Heart right ventricle (tissue), 16 donors: ENCODE results near the gene ZBTB39. TPM values are rescaled to one million over a fixed set of nuclear protein-coding genes. Genes with fewer than 3 reads are reported as not detected.
"Not testable (repeated sequence)": the region's sequence is repeated elsewhere in the genome, so short reads cannot be mapped to it uniquely, and the experiment has no call there.

Experiments used
- ATAC-seq, 8 donors: fragments of 200-7000 bp; cut with Tn5 transposase; one replicate each; pipeline ENCODE4 v1.9.1; 2020; ENCODE audit warnings: mild to moderate bottlenecking in 8 of 8, moderate library complexity in 8 of 8, moderate number of reproducible peaks in 1 of 8
- DNase-seq, 2 donors: peaks; one replicate each; pipeline ENCODE4 v3.0.0-alpha.2; 2020
- H3K27ac ChIP-seq, 10 donors: fragments of 200-600 bp; sonication (generic) in 2 of 10; one replicate each; pipeline versions ENCODE4 v1.5.0 to v1.8.0; 2020 to 2022; ENCODE audit warnings: mild to moderate bottlenecking in 3 of 10
- H3K27me3 ChIP-seq, 7 donors: fragments of 200-600 bp; one replicate each; pipeline ENCODE4 v1.8.0; 2021 to 2022; ENCODE audit warnings: mild to moderate bottlenecking in 2 of 7
- H3K36me3 ChIP-seq, 9 donors: fragments of 200-600 bp; sonication (generic) in 1 of 9; one replicate each; pipeline versions ENCODE4 v1.5.0 to v1.8.0; 2020 to 2022; ENCODE audit warnings: mild to moderate bottlenecking in 2 of 9
- H3K4me1 ChIP-seq, 9 donors: fragments of 200-600 bp; sonication (generic) in 1 of 9; one replicate each; pipeline versions ENCODE4 v1.5.0 to v1.8.0; 2020 to 2022; ENCODE audit warnings: mild to moderate bottlenecking in 4 of 9
- H3K4me3 ChIP-seq, 10 donors: fragments of 200-600 bp; sonication (generic) in 2 of 10; one replicate each; pipeline versions ENCODE4 v1.5.0 to v1.8.0; 2020 to 2022; ENCODE audit warnings: mild to moderate bottlenecking in 7 of 10, moderate library complexity in 2 of 10
- H3K9me3 ChIP-seq, 11 donors: fragments of 200-600 bp in 10 of 11; sonication (generic) in 2 of 11; one replicate each; pipeline versions ENCODE4 v1.5.0 to v1.8.0; 2013 to 2022; ENCODE audit warnings: mild to moderate bottlenecking in 2 of 11, control low read depth in 1 of 11, moderate library complexity in 1 of 11
- CTCF ChIP-seq, 9 donors: fragments of 200-600 bp; sonication (generic) in 2 of 9; IDR thresholded peaks; one replicate each; pipeline versions ENCODE4 v1.5.0 to v1.8.0; 2021 to 2022; ENCODE audit warnings: antibody characterized with exemption in 9 of 9, mild to moderate bottlenecking in 5 of 9, moderate library complexity in 1 of 9
- WGBS, 2 donors: extraction: QIAGEN DNeasy Blood & Tissue Kit; methylation state at CpG; one replicate each; pipeline ENCODE4 v1.1.7; 2013; ENCODE audit warnings: inconsistent platforms in 1 of 2; 5-methylcytosine and 5-hydroxymethylcytosine counted together
- intact Hi-C, 10 donors: fragments of 100-400 bp; cut with DNase I; formaldehyde crosslinking; loops; one replicate each; pipeline versions ENCODE4 v1.11.1 to v1.14.2; 2022
- polyA plus RNA-seq, 2 donors: library from polyadenylated mRNA; stranded (reverse); fragments of 200-250 nt; gene quantifications; one replicate each; pipeline ENCODE4 v1.2.3, GENCODE V29; 2013
- total RNA-seq, 10 donors: library from RNA; stranded (reverse); fragmentation: NEBNext Ultra II Directional in 3 of 10; extraction: Animal tissue kit (Norgen Biotek cat#: 25700) in 3 of 10; gene quantifications; one replicate each; pipeline versions ENCODE4 v1.2.1 to v1.2.4, GENCODE V29; 2021 to 2023
- donor health status: Arrhythmogenic right ventricular cardiomyopathy.
- donor health status: ischemic (EF 13 %, LVEDD 7.1; RV severe dilation, severe dysfunction).
- donor health status: healthy with polysubstance abuse.
- donor health status: DM: no; HTN: yes; CAD: no.
- donor health status: DM: no; HTN: no; CAD: no.
- donor health status: ischemic (EF 25% LVEDD 6.9; RV normal size, moderate dysfunction).
- donor health status: ischemic (EF 25% LVEDD 5.7; RV mildly dilated, moderate dysfunction).
- donor health status: healthy.
- donor health status: DM: yes; HTN: yes; CAD: no.
- donor health status: Ischemic cardiomyopathy.
- donor health status: ischemic (EF 35%, LVEDD 5.7; RV mildly dilated, moderate dysfunction).
- donor health status: nonischemic (EF 11% LVEDD 7.7; RV severe dilation, severe dysfunction).
- donor health status: DM: yes; HTN: yes; CAD: no.
- donor health status: PGD.
- donor health status: ischemic (EF 29% LVEDD 5.4; RV normal size, mild dysfunction).
- donor health status: nonischemic (EF 23%, LVEDD 6.1; RV moderate dilation, normal function).

The ZBTB39 gene
- total and polyA plus RNA-seq, 12 donors, result 1.2 to 4.3 (median 3.4) TPM

GRCh38 chr12:56987011-56987410 lies 19.3 kb downstream of the ZBTB39 start:
- ATAC-seq (no peak), DNase-seq (no peak)
- no peaks in the 10 kb centered on the region for H3K36me3 ChIP-seq
- no peaks in the 10 kb centered on the region for H3K9me3 ChIP-seq
- peak overlapping the region in 1 of 10 donors; percentile 20 for H3K4me3 ChIP-seq
- H3K4me1 ChIP-seq, result peaks cover 2 to 44% (median 36%) of the 10 kb centered on the region in 9 donors
- no peak overlapping the region for H3K27ac ChIP-seq
- no peaks in the 10 kb centered on the region for H3K27me3 ChIP-seq
- intact Hi-C loops, result loop anchor here in 7 of 10 donors (1.0 to 10.0 kb wide), 5 partner anchors 145 to 230 kb away; partner anchors contain the start of gene HSD17B6 (in 4 of the 7)
- TF ChIP-seq CTCF (IDR thresholded peaks at IDR 0.05), result no peak

GRCh38 chr12:56985714-56986113 lies 20.6 kb downstream of the ZBTB39 start:
- peaks cover 0 to 32% (median 23%) of the 10 kb centered on the region in 9 donors for H3K4me1 ChIP-seq
- DNase-seq, H3K4me3 ChIP-seq, H3K36me3 ChIP-seq, ATAC-seq, H3K27ac ChIP-seq, H3K27me3 ChIP-seq, H3K9me3 ChIP-seq: not testable (repeated sequence)
- 84 to 86% methylated on average over 5 of the region's 6 CpGs for WGBS, 2 donors
- intact Hi-C loops, result loop anchor here in 6 of 10 donors (5.0 to 10.0 kb wide), 4 partner anchors 143 to 228 kb away; partner anchors contain the start of gene HSD17B6 (in 3 of the 6)

- WGBS, 2 donors, result 74 to 98% methylated on average over 4 of the region's 4 CpGs
- H3K27ac ChIP-seq, result no peak overlapping the region
- H3K4me3 ChIP-seq, result no peak overlapping the region
- ATAC-seq (no peak), DNase-seq (no peak)
- peaks cover 0 to 14% (median 11%) of the 10 kb centered on the region in 9 donors for H3K4me1 ChIP-seq
- no peak for TF ChIP-seq CTCF (IDR thresholded peaks at IDR 0.05)
- H3K27me3 ChIP-seq, result no peaks in the 10 kb centered on the region
- no peaks in the 10 kb centered on the region for H3K36me3 ChIP-seq
- intact Hi-C loops, result loop anchor here in 1 of 10 donors (10.0 kb wide), 1 partner anchor 149 kb away; no protein-coding TSS in a partner anchor
- no peaks in the 10 kb centered on the region for H3K9me3 ChIP-seq
Observed at GRCh38 chr12:56983386-56983785, 23.0 kb downstream of the ZBTB39 start.

GRCh38 chr12:56982578-56983236 lies 23.6 kb downstream of the ZBTB39 start:
- not testable (repeated sequence) for H3K27me3 ChIP-seq, H3K9me3 ChIP-seq, ATAC-seq, DNase-seq, H3K27ac ChIP-seq, H3K4me1 ChIP-seq, H3K4me3 ChIP-seq, H3K36me3 ChIP-seq
- 85 to 87% methylated on average over 3 of the region's 3 CpGs for WGBS, 2 donors
- intact Hi-C loops, result loop anchor here in 1 of 10 donors (10.0 kb wide), 1 partner anchor 148 kb away; no protein-coding TSS in a partner anchor

- no peak overlapping the region for H3K27ac ChIP-seq
- 95 to 97% methylated on average over 4 of the region's 4 CpGs for WGBS, 2 donors
- H3K4me3 ChIP-seq, result no peak overlapping the region
- no peaks in the 10 kb centered on the region for H3K36me3 ChIP-seq
- no peaks in the 10 kb centered on the region for H3K9me3 ChIP-seq
- no peaks in the 10 kb centered on the region for H3K4me1 ChIP-seq
- intact Hi-C loops, result loop anchor here in 1 of 10 donors (10.0 kb wide), 1 partner anchor 146 kb away; no protein-coding TSS in a partner anchor
- no peak for DNase-seq
- ATAC-seq, result no peak
- TF ChIP-seq CTCF (IDR thresholded peaks at IDR 0.05), result no peak
- no peaks in the 10 kb centered on the region for H3K27me3 ChIP-seq
Observed at GRCh38 chr12:56980941-56981530, 25.3 kb downstream of the ZBTB39 start.
